ENCODE data around the gene DES.

DES gene

GRCh38 chr2:219435701-219436100 is 17.5 kb downstream of the DES start:
- FAIRE-seq (no peak), DNase-seq (ENCODE audit: insufficient read length, low spot score) (no peak)
- TF ChIP-seq TAF1 (IDR thresholded peaks at IDR 0.05; ENCODE audit: low read depth, low read length) (no peak), POLR2AphosphoS5 (IDR thresholded peaks at IDR 0.05; ENCODE audit: low read depth, low read length) (no peak), SPI1 (IDR thresholded peaks at IDR 0.05; ENCODE audit: low read depth, low read length) (no peak), POLR2A (IDR thresholded peaks at IDR 0.05; ENCODE audit: low read depth, low read length) (no peak), PAX5 (IDR thresholded peaks at IDR 0.05; ENCODE audit: insufficient read depth, low read length, severe bottlenecking) (no peak), POU2F2 (IDR thresholded peaks at IDR 0.05; ENCODE audit: low read depth, low read length) (no peak)

- TF ChIP-seq TAF1 (IDR thresholded peaks at IDR 0.05; ENCODE audit: low read depth, low read length) (no peak), PAX5 (IDR thresholded peaks at IDR 0.05; ENCODE audit: insufficient read depth, low read length, severe bottlenecking) (no peak), POLR2AphosphoS5 (IDR thresholded peaks at IDR 0.05; ENCODE audit: low read depth, low read length) (no peak), POU2F2 (IDR thresholded peaks at IDR 0.05; ENCODE audit: low read depth, low read length) (no peak), POLR2A (IDR thresholded peaks at IDR 0.05; ENCODE audit: low read depth, low read length) (no peak), SPI1 (IDR thresholded peaks at IDR 0.05; ENCODE audit: low read depth, low read length) (no peak)
- FAIRE-seq: no peak
These were observed 18.3 kb downstream of the DES start for GRCh38 chr2:219436491-219436890.

GRCh38 chr2:219437141-219437540 is 19.0 kb downstream of the DES start:
- no peak for FAIRE-seq

More at GRCh38 chr2:219436491-219436890, 18.3 kb downstream of the DES start:
- no peak for DNase-seq (ENCODE audit: insufficient read length, low spot score)

GRCh38 chr2:219437690-219438206 is 19.6 kb downstream of the DES start:
- no peak for DNase-seq (ENCODE audit: insufficient read length, low spot score)
- TF ChIP-seq POLR2A (IDR thresholded peaks at IDR 0.05; ENCODE audit: low read depth, low read length): no peak
- no peak for TF ChIP-seq PAX5 (IDR thresholded peaks at IDR 0.05; ENCODE audit: insufficient read depth, low read length, severe bottlenecking)
- no peak for TF ChIP-seq SPI1 (IDR thresholded peaks at IDR 0.05; ENCODE audit: low read depth, low read length)
- TF ChIP-seq POLR2AphosphoS5 (IDR thresholded peaks at IDR 0.05; ENCODE audit: low read depth, low read length): no peak
- no peak for TF ChIP-seq POU2F2 (IDR thresholded peaks at IDR 0.05; ENCODE audit: low read depth, low read length)
- TF ChIP-seq TAF1 (IDR thresholded peaks at IDR 0.05; ENCODE audit: low read depth, low read length): no peak
- no peak for FAIRE-seq

More at GRCh38 chr2:219437141-219437540, 19.0 kb downstream of the DES start:
- DNase-seq (ENCODE audit: insufficient read length, low spot score): no peak
- TF ChIP-seq PAX5 (IDR thresholded peaks at IDR 0.05; ENCODE audit: insufficient read depth, low read length, severe bottlenecking) (no peak), POLR2AphosphoS5 (IDR thresholded peaks at IDR 0.05; ENCODE audit: low read depth, low read length) (no peak), POU2F2 (IDR thresholded peaks at IDR 0.05; ENCODE audit: low read depth, low read length) (no peak), SPI1 (IDR thresholded peaks at IDR 0.05; ENCODE audit: low read depth, low read length) (no peak), TAF1 (IDR thresholded peaks at IDR 0.05; ENCODE audit: low read depth, low read length) (no peak), POLR2A (IDR thresholded peaks at IDR 0.05; ENCODE audit: low read depth, low read length) (no peak)

- DNase-seq (ENCODE audit: insufficient read length, low spot score): no peak
- TF ChIP-seq TAF1 (IDR thresholded peaks at IDR 0.05; ENCODE audit: low read depth, low read length): no peak
- TF ChIP-seq POU2F2 (IDR thresholded peaks at IDR 0.05; ENCODE audit: low read depth, low read length): no peak
- TF ChIP-seq POLR2AphosphoS5 (IDR thresholded peaks at IDR 0.05; ENCODE audit: low read depth, low read length): no peak
- FAIRE-seq: no peak
These were observed 20.3 kb downstream of the DES start for GRCh38 chr2:219438453-219438852.

- FAIRE-seq (no peak), DNase-seq (ENCODE audit: insufficient read length, low spot score) (no peak)
- TF ChIP-seq TAF1 (IDR thresholded peaks at IDR 0.05; ENCODE audit: low read depth, low read length) (no peak), POLR2A (IDR thresholded peaks at IDR 0.05; ENCODE audit: low read depth, low read length) (no peak), SPI1 (IDR thresholded peaks at IDR 0.05; ENCODE audit: low read depth, low read length) (no peak), PAX5 (IDR thresholded peaks at IDR 0.05; ENCODE audit: insufficient read depth, low read length, severe bottlenecking) (no peak), POU2F2 (IDR thresholded peaks at IDR 0.05; ENCODE audit: low read depth, low read length) (no peak), POLR2AphosphoS5 (IDR thresholded peaks at IDR 0.05; ENCODE audit: low read depth, low read length) (no peak)
These were observed 21.3 kb downstream of the DES start for GRCh38 chr2:219439506-219439905.

- TF ChIP-seq SPI1 (IDR thresholded peaks at IDR 0.05; ENCODE audit: low read depth, low read length) (no peak), POLR2A (IDR thresholded peaks at IDR 0.05; ENCODE audit: low read depth, low read length) (no peak), PAX5 (IDR thresholded peaks at IDR 0.05; ENCODE audit: insufficient read depth, low read length, severe bottlenecking) (no peak), POLR2AphosphoS5 (IDR thresholded peaks at IDR 0.05; ENCODE audit: low read depth, low read length) (no peak), POU2F2 (IDR thresholded peaks at IDR 0.05; ENCODE audit: low read depth, low read length) (no peak), TAF1 (IDR thresholded peaks at IDR 0.05; ENCODE audit: low read depth, low read length) (no peak)
- DNase-seq (ENCODE audit: insufficient read length, low spot score) (no peak), FAIRE-seq (peak; percentile 43)
These were observed 22.4 kb downstream of the DES start for GRCh38 chr2:219440388-219441256.

- no peak for TF ChIP-seq SPI1 (IDR thresholded peaks at IDR 0.05; ENCODE audit: low read depth, low read length)
- no peak for TF ChIP-seq PAX5 (IDR thresholded peaks at IDR 0.05; ENCODE audit: insufficient read depth, low read length, severe bottlenecking)
- no peak for TF ChIP-seq POLR2A (IDR thresholded peaks at IDR 0.05; ENCODE audit: low read depth, low read length)
- no peak for TF ChIP-seq POLR2AphosphoS5 (IDR thresholded peaks at IDR 0.05; ENCODE audit: low read depth, low read length)
- no peak for TF ChIP-seq TAF1 (IDR thresholded peaks at IDR 0.05; ENCODE audit: low read depth, low read length)
- TF ChIP-seq POU2F2 (IDR thresholded peaks at IDR 0.05; ENCODE audit: low read depth, low read length): no peak
- DNase-seq (ENCODE audit: insufficient read length, low spot score): peak; percentile 57
- FAIRE-seq: no peak
These were observed 23.5 kb downstream of the DES start for GRCh38 chr2:219441451-219442255.

Data from GM12891 (cell line).